HepG2 (cell line): ENCODE results near the gene AGER. TPM values are rescaled to one million over a fixed set of nuclear protein-coding genes. Genes with fewer than 3 reads are reported as not detected.
A peak's percentile ranks its signal among the peaks of the same experiment; 100 is the strongest.

Source experiments
- ARID2 ChIP-seq: sonication (generic); formaldehyde crosslinking; IDR thresholded peaks from 2 replicates; pipeline ENCODE4 v1.8.1; 2022; ENCODE audit warnings: mild to moderate bottlenecking, missing genetic modification reagents, borderline replicate concordance
- ARNT2 ChIP-seq: sonication (generic); formaldehyde crosslinking; IDR thresholded peaks from 2 replicates; pipeline ENCODE4 v1.8.0; 2022; ENCODE audit warnings: mild to moderate bottlenecking, low read depth, missing genetic modification reagents, moderate library complexity
- BORCS8-MEF2B ChIP-seq: sonication (generic); formaldehyde crosslinking; IDR thresholded peaks from 2 replicates; pipeline ENCODE4 v1.8.0; 2022; ENCODE audit warnings: mild to moderate bottlenecking, missing genetic modification reagents
- CENPX ChIP-seq: sonication (generic); formaldehyde crosslinking; IDR thresholded peaks from 2 replicates; pipeline ENCODE4 v1.9.0; 2021; ENCODE audit warnings: mild to moderate bottlenecking, missing genetic modification reagents, moderate library complexity
- CREBL2 ChIP-seq: sonication (generic); formaldehyde crosslinking; IDR thresholded peaks from 2 replicates; pipeline ENCODE4 v1.8.1; 2023; ENCODE audit warnings: missing genetic modification reagents, mild to moderate bottlenecking, borderline replicate concordance
- GATA4 ChIP-seq: sonication (generic); IDR thresholded peaks from 2 replicates; pipeline ENCODE4 v1.6.1; 2016; ENCODE audit warnings: antibody characterized with exemption, low read depth, borderline replicate concordance
- KDM3A ChIP-seq: IDR thresholded peaks from 2 replicates; pipeline ENCODE4 v1.6.1; 2018; ENCODE audit warnings: low read depth, missing compliant biosample characterization
- PBX2 ChIP-seq: IDR thresholded peaks from 2 replicates; pipeline ENCODE4 v1.6.1; 2016; ENCODE audit warnings: control low read depth
- RBFOX2 ChIP-seq: fragments of 200-400 bp; formaldehyde crosslinking; IDR thresholded peaks from 2 replicates; pipeline ENCODE4 v1.6.1; 2017; ENCODE audit warnings: low read depth, mild to moderate bottlenecking, low read length
- RXRA ChIP-seq: sonication (generic); formaldehyde crosslinking; IDR thresholded peaks from 2 replicates; pipeline ENCODE4 v1.5.1; 2020; ENCODE audit warnings: missing genetic modification reagents
- XRCC5 ChIP-seq: fragments of 200-400 bp; formaldehyde crosslinking; optimal IDR thresholded peaks from 2 replicates; pipeline ENCODE3; 2017; ENCODE audit warnings: mild to moderate bottlenecking, low read length
- ZKSCAN1 ChIP-seq: fragments of 150-350 bp; IDR thresholded peaks from 2 replicates; pipeline ENCODE4 v1.6.1; 2014; ENCODE audit warnings: low read length
- ZMAT3 ChIP-seq: sonication (generic); formaldehyde crosslinking; conservative IDR thresholded peaks from 2 replicates; pipeline ENCODE4 v1.7.0; 2021; ENCODE audit warnings: missing genetic modification reagents
- ZNF101 ChIP-seq: sonication (generic); formaldehyde crosslinking; IDR thresholded peaks from 2 replicates; pipeline ENCODE4 v1.4.0; 2020; ENCODE audit warnings: mild to moderate bottlenecking, low read depth, missing genetic modification reagents, borderline replicate concordance
- ZNF138 ChIP-seq: sonication (generic); formaldehyde crosslinking; IDR thresholded peaks from 2 replicates; pipeline ENCODE4 v1.5.0; 2020; ENCODE audit warnings: mild to moderate bottlenecking, low read depth, missing genetic modification reagents
- ZNF225 ChIP-seq: sonication (generic); formaldehyde crosslinking; IDR thresholded peaks from 2 replicates; pipeline ENCODE4 v1.4.0; 2020; ENCODE audit warnings: mild to moderate bottlenecking, missing genetic modification reagents
- ZNF3 ChIP-seq: IDR thresholded peaks from 2 replicates; pipeline ENCODE4 v1.7.0; 2017; ENCODE audit warnings: inconsistent platforms
- ZNF567 ChIP-seq: sonication (generic); formaldehyde crosslinking; IDR thresholded peaks from 2 replicates; pipeline ENCODE4 v1.8.1; 2023; ENCODE audit warnings: mild to moderate bottlenecking, missing genetic modification reagents, borderline replicate concordance
- ZNF672 ChIP-seq: sonication (generic); formaldehyde crosslinking; IDR thresholded peaks from 2 replicates; pipeline ENCODE4 v1.8.1; 2022; ENCODE audit warnings: missing genetic modification reagents
- ZNF740 ChIP-seq: sonication (generic); formaldehyde crosslinking; IDR thresholded peaks from 2 replicates; pipeline ENCODE4 v1.4.0; 2020; ENCODE audit warnings: missing genetic modification reagents
- ZNF761 ChIP-seq: sonication (generic); formaldehyde crosslinking; conservative IDR thresholded peaks from 2 replicates; pipeline ENCODE4 v1.4.0; 2020; ENCODE audit warnings: mild to moderate bottlenecking, missing genetic modification reagents
- polyA plus RNA-seq, 8 experiments: library from polyadenylated mRNA; depleted of rRNA in 3 of 8; stranded (reverse) in 7 of 8; unstranded in 1 of 8; fragments of >200 nt; fragmentation: Illumina TruSeq in 4 of 8; extraction: Trizol in 4 of 8; gene quantifications; 2 replicates each; pipeline versions ENCODE4 v1.2.1 to v1.2.3, GENCODE V29; 2011 to 2016; ENCODE audit warnings: low read depth in 4 of 8, missing spikeins in 1 of 8, mixed read lengths in 1 of 8; ENCODE audit not compliant: insufficient read depth in 1 of 8
- total RNA-seq, 5 experiments: library from RNA; depleted of rRNA; stranded (reverse); fragments of >200 nt; fragmentation: Illumina TruSeq; extraction: Trizol; gene quantifications; 2 replicates each; pipeline ENCODE4 v1.2.3, GENCODE V29; 2016; ENCODE audit warnings: low read depth in 1 of 5
- TF ChIP-seq, protein P1 (sequence below): sonication (generic); formaldehyde crosslinking; IDR thresholded peaks from 2 replicates; pipeline ENCODE4 v1.8.0; 2022; ENCODE audit warnings: mild to moderate bottlenecking, missing genetic modification reagents
- TF ChIP-seq, protein P2 (sequence below): sonication (generic); formaldehyde crosslinking; IDR thresholded peaks from 2 replicates; pipeline ENCODE4 v1.8.0; 2022; ENCODE audit warnings: mild to moderate bottlenecking, missing genetic modification reagents; ENCODE audit not compliant: insufficient replicate concordance
- TF ChIP-seq, protein P3 (sequence below): sonication (generic); formaldehyde crosslinking; IDR thresholded peaks from 2 replicates; pipeline ENCODE4 v1.5.0; 2020; ENCODE audit warnings: mild to moderate bottlenecking, missing genetic modification reagents

The AGER gene
- total and polyA plus RNA-seq, 2 of the 13 experiments (the other 11 are each of a cell fraction or from before 2014, with no cell fraction given), result 1.9 to 5.1 TPM

DNA sequence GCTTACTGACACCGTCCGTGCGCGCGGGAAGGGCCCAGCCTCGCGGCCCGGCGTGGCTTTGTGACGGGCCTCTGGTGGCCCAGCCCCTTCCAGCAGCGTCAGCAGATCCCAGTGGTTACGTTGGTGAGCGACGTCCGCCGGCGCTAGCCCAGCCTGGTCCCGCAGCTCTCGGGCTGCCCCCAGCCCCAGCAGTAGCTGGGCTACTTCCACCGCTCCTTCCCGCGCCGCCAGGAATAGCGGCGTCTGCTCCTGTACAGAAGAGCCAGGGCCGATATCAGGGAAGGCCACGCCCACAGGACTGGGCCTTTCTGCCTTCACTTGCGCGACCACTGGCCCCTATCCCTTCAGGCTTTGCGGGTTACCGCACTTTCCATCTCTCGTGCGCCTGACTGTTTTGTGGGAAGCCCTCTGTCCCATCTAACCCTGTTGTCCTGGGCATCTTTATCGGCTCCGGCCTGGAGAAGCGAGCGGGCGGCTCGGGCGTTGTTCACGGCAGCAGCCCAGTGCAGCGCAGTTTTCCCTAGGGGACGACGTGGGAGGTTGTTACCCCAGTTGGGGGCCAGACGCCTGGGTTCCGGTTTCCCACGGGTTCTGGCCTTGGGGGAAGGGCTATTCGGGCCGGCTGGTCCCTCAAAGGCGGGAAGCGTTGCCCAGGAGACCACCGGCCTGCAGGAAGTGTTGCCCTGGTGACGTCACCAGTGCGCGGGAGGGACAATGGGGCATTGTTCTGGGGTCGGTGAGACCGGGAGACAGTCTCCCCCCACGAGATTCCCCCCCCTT is 12.0 kb upstream of the AGER start (continued):
- TF ChIP-seq, protein P1, sequence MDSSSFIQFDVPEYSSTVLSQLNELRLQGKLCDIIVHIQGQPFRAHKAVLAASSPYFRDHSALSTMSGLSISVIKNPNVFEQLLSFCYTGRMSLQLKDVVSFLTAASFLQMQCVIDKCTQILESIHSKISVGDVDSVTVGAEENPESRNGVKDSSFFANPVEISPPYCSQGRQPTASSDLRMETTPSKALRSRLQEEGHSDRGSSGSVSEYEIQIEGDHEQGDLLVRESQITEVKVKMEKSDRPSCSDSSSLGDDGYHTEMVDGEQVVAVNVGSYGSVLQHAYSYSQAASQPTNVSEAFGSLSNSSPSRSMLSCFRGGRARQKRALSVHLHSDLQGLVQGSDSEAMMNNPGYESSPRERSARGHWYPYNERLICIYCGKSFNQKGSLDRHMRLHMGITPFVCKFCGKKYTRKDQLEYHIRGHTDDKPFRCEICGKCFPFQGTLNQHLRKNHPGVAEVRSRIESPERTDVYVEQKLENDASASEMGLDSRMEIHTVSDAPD (CRISPR knock-in tag), result 0 out of 2 replicates have a peak, but pooled peaks have one; percentile 16
- peak; percentile 57; the same call in 1 of the 2 replicates for TF ChIP-seq ZNF761
- TF ChIP-seq ZNF567 (CRISPR knock-in tag), result no peak
- TF ChIP-seq ARID2 (CRISPR knock-in tag), result no peak; the same call in 1 of the 2 replicates
- TF ChIP-seq CREBL2 (CRISPR knock-in tag), result no peak; the same call in 1 of the 2 replicates
- TF ChIP-seq ZKSCAN1, result no peak
- no peak for TF ChIP-seq ZNF101 (CRISPR knock-in tag)
- peak; percentile 33; the same call in 1 of the 2 replicates for TF ChIP-seq KDM3A (CRISPR knock-in tag)
- peak; percentile 91 for TF ChIP-seq ZMAT3 (CRISPR knock-in tag)
- TF ChIP-seq, protein P2, sequence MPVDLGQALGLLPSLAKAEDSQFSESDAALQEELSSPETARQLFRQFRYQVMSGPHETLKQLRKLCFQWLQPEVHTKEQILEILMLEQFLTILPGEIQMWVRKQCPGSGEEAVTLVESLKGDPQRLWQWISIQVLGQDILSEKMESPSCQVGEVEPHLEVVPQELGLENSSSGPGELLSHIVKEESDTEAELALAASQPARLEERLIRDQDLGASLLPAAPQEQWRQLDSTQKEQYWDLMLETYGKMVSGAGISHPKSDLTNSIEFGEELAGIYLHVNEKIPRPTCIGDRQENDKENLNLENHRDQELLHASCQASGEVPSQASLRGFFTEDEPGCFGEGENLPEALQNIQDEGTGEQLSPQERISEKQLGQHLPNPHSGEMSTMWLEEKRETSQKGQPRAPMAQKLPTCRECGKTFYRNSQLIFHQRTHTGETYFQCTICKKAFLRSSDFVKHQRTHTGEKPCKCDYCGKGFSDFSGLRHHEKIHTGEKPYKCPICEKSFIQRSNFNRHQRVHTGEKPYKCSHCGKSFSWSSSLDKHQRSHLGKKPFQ (CRISPR knock-in tag), result peak; percentile 49
- TF ChIP-seq ARNT2 (CRISPR knock-in tag), result peak; percentile 78; the same call in 1 of the 2 replicates
- TF ChIP-seq ZNF138 (CRISPR knock-in tag), result no peak
- peak; percentile 98 for TF ChIP-seq RBFOX2
- no peak for TF ChIP-seq ZNF672 (CRISPR knock-in tag)
- TF ChIP-seq GATA4, result 0 out of 2 replicates have a peak, but pooled peaks have one; percentile 25
- no peak for TF ChIP-seq CENPX (CRISPR knock-in tag)
- peak; percentile 40; the same call in 1 of the 2 replicates for TF ChIP-seq ZNF225 (CRISPR knock-in tag)
- no peak; the same call in 1 of the 2 replicates for TF ChIP-seq ZNF740
- TF ChIP-seq PBX2 (CRISPR knock-in tag), result no peak
- TF ChIP-seq BORCS8-MEF2B (CRISPR knock-in tag), result peak; percentile 87
- no peak for TF ChIP-seq ZNF3 (CRISPR knock-in tag)
- TF ChIP-seq XRCC5, result no peak
- TF ChIP-seq, protein P3, sequence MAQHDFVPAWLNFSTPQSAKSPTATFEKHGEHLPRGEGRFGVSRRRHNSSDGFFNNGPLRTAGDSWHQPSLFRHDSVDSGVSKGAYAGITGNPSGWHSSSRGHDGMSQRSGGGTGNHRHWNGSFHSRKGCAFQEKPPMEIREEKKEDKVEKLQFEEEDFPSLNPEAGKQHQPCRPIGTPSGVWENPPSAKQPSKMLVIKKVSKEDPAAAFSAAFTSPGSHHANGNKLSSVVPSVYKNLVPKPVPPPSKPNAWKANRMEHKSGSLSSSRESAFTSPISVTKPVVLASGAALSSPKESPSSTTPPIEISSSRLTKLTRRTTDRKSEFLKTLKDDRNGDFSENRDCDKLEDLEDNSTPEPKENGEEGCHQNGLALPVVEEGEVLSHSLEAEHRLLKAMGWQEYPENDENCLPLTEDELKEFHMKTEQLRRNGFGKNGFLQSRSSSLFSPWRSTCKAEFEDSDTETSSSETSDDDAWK (CRISPR knock-in tag), result no peak
- peak; percentile 71; the same call in 1 of the 2 replicates for TF ChIP-seq RXRA (CRISPR knock-in tag)
